HepG2 (cell line): ENCODE results near the gene ZNF615. TPM values are rescaled to one million over a fixed set of nuclear protein-coding genes. Genes with fewer than 3 reads are reported as not detected.
A peak's percentile ranks its signal among the peaks of the same experiment; 100 is the strongest.

Experiments
- CHD2 ChIP-seq: IDR thresholded peaks from 2 replicates; pipeline ENCODE4 v1.6.1; 2011; ENCODE audit warnings: low read depth, low read length, improper control_type of control experiment
- EEA1 ChIP-seq: sonication (generic); formaldehyde crosslinking; IDR thresholded peaks from 2 replicates; pipeline ENCODE4 v1.5.1; 2020; ENCODE audit warnings: mild to moderate bottlenecking, missing genetic modification reagents, borderline replicate concordance
- FOSL2 ChIP-seq: sonication (generic); formaldehyde crosslinking; IDR thresholded peaks from 2 replicates; pipeline ENCODE4 v1.4.0; 2020; ENCODE audit warnings: missing genetic modification reagents
- GATAD2A ChIP-seq: IDR thresholded peaks from 2 replicates; pipeline ENCODE4 v1.6.1; 2016
- MAFG ChIP-seq: sonication (generic); formaldehyde crosslinking; IDR thresholded peaks from 2 replicates; pipeline ENCODE4 v1.5.1; 2020; ENCODE audit warnings: mild to moderate bottlenecking, missing genetic modification reagents
- NFIB ChIP-seq: sonication (generic); formaldehyde crosslinking; IDR thresholded peaks from 2 replicates; pipeline ENCODE4 v1.9.0; 2021; ENCODE audit warnings: missing genetic modification reagents, mild to moderate bottlenecking, borderline replicate concordance
- NKX3-1 ChIP-seq: sonication (generic); formaldehyde crosslinking; IDR thresholded peaks from 2 replicates; pipeline ENCODE4 v1.5.0; 2020; ENCODE audit warnings: missing genetic modification reagents
- PHF5A ChIP-seq: IDR thresholded peaks from one replicate; pipeline ENCODE4 v1.6.1; 2018; ENCODE audit warnings: low read depth, missing genetic modification reagents; ENCODE audit not compliant: unreplicated experiment
- ZC3H4 ChIP-seq: sonication (generic); formaldehyde crosslinking; IDR thresholded peaks from 2 replicates; pipeline ENCODE4 v1.4.0; 2020; ENCODE audit warnings: missing genetic modification reagents, borderline replicate concordance
- ZNF441 ChIP-seq: sonication (generic); formaldehyde crosslinking; IDR thresholded peaks from 2 replicates; pipeline ENCODE4 v1.7.0; 2021; ENCODE audit warnings: missing genetic modification reagents, borderline replicate concordance
- ZNF569 ChIP-seq: sonication (generic); formaldehyde crosslinking; IDR thresholded peaks from 2 replicates; pipeline ENCODE4 v1.5.0; 2020; ENCODE audit warnings: mild to moderate bottlenecking, missing genetic modification reagents, moderate library complexity, borderline replicate concordance
- ZNF589 ChIP-seq: sonication (generic); formaldehyde crosslinking; conservative IDR thresholded peaks from 2 replicates; pipeline ENCODE4 v1.8.0; 2022; ENCODE audit warnings: mild to moderate bottlenecking, moderate library complexity, missing genetic modification reagents
- ZNF619 ChIP-seq: sonication (generic); formaldehyde crosslinking; IDR thresholded peaks from 2 replicates; pipeline ENCODE4 v1.4.0; 2020; ENCODE audit warnings: mild to moderate bottlenecking, missing genetic modification reagents
- ZNF703 ChIP-seq: sonication (generic); formaldehyde crosslinking; IDR thresholded peaks from 2 replicates; pipeline ENCODE4 v1.5.1; 2020; ENCODE audit warnings: missing genetic modification reagents, mild to moderate bottlenecking, moderate library complexity, borderline replicate concordance
- ZNF775 ChIP-seq: sonication (generic); formaldehyde crosslinking; IDR thresholded peaks from 2 replicates; pipeline ENCODE4 v1.4.0; 2020; ENCODE audit warnings: missing genetic modification reagents, mild to moderate bottlenecking, moderate library complexity, borderline replicate concordance
- polyA plus RNA-seq, 8 experiments: library from polyadenylated mRNA; depleted of rRNA in 3 of 8; stranded (reverse) in 7 of 8; unstranded in 1 of 8; fragments of >200 nt; fragmentation: Illumina TruSeq in 4 of 8; extraction: Trizol in 4 of 8; gene quantifications; 2 replicates each; pipeline versions ENCODE4 v1.2.1 to v1.2.3, GENCODE V29; 2011 to 2016; ENCODE audit warnings: low read depth in 4 of 8, missing spikeins in 1 of 8, mixed read lengths in 1 of 8; ENCODE audit not compliant: insufficient read depth in 1 of 8
- total RNA-seq, 5 experiments: library from RNA; depleted of rRNA; stranded (reverse); fragments of >200 nt; fragmentation: Illumina TruSeq; extraction: Trizol; gene quantifications; 2 replicates each; pipeline ENCODE4 v1.2.3, GENCODE V29; 2016; ENCODE audit warnings: low read depth in 1 of 5
- TF ChIP-seq, protein P1 (sequence below): sonication (generic); formaldehyde crosslinking; IDR thresholded peaks from 2 replicates; pipeline ENCODE4 v1.4.0; 2020; ENCODE audit warnings: missing genetic modification reagents, borderline replicate concordance
- TF ChIP-seq, protein P2 (sequence below): sonication (generic); formaldehyde crosslinking; IDR thresholded peaks from 2 replicates; pipeline ENCODE4 v1.8.0; 2022; ENCODE audit warnings: mild to moderate bottlenecking, missing genetic modification reagents, borderline replicate concordance
- TF ChIP-seq, protein P3 (sequence below): sonication (generic); formaldehyde crosslinking; IDR thresholded peaks from 2 replicates; pipeline ENCODE4 v1.5.1; 2020; ENCODE audit warnings: mild to moderate bottlenecking, missing genetic modification reagents, moderate library complexity

The ZNF615 gene
- total and polyA plus RNA-seq, 2 of the 13 experiments (the other 11 are each of a cell fraction or from before 2014, with no cell fraction given): 5.2 to 7.8 TPM

DNA sequence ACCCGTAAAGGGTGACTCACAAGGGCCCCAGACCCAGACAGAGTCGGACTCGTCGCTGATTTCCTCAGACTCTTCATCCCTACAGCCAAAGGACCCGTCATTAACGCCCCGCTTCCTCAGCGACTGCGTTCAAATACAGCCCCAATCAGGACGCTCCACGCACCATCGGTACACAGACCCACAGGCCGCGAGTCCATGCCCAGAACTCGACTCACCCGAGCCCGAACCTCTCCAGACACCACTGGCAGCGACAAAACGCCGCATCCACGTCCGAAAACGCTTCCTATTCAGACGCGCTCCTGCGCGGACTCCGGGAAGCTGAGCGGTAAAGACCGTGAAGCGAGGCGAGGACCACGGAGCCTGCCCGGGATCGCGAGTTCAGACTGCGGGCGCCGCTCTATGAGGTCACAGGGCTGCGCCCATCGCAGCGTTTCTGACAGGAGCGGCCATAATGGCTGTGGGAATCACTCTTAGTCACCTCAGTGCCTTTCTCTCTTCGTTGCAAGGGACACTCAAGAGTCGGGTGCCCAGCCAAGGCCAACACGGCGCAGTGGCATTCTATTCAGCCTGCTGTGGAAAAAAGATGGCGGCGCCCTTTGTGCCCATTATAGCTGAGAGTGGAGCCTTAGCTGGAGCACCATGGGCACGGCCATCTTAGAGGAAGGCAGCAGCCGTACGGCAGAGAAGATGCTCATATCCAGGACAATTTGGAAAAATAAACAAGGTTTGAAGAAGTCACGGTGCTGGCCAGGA is 20.2 kb upstream of the ZNF615 start, which contains the start of gene ZNF614 (continued):
- TF ChIP-seq ZNF589 (no peak; the same call in 1 of the 2 replicates), ZNF441 (CRISPR knock-in tag) (peak; percentile 69), ZNF775 (CRISPR knock-in tag) (no peak), ZNF703 (CRISPR knock-in tag) (no peak), ZNF619 (CRISPR knock-in tag) (no peak), GATAD2A (CRISPR knock-in tag) (peak; percentile 38), ZC3H4 (CRISPR knock-in tag) (0 out of 2 replicates have a peak, but pooled peaks have one; percentile 16), CHD2 (peak; percentile 94), FOSL2 (CRISPR knock-in tag) (peak; percentile 58), NKX3-1 (no peak; the same call in 1 of the 2 replicates), NFIB (CRISPR knock-in tag) (no peak), MAFG (no peak), ZNF569 (CRISPR knock-in tag) (no peak), EEA1 (CRISPR knock-in tag) (no peak), PHF5A (CRISPR knock-in tag) (no peak)
- TF ChIP-seq, protein P1, sequence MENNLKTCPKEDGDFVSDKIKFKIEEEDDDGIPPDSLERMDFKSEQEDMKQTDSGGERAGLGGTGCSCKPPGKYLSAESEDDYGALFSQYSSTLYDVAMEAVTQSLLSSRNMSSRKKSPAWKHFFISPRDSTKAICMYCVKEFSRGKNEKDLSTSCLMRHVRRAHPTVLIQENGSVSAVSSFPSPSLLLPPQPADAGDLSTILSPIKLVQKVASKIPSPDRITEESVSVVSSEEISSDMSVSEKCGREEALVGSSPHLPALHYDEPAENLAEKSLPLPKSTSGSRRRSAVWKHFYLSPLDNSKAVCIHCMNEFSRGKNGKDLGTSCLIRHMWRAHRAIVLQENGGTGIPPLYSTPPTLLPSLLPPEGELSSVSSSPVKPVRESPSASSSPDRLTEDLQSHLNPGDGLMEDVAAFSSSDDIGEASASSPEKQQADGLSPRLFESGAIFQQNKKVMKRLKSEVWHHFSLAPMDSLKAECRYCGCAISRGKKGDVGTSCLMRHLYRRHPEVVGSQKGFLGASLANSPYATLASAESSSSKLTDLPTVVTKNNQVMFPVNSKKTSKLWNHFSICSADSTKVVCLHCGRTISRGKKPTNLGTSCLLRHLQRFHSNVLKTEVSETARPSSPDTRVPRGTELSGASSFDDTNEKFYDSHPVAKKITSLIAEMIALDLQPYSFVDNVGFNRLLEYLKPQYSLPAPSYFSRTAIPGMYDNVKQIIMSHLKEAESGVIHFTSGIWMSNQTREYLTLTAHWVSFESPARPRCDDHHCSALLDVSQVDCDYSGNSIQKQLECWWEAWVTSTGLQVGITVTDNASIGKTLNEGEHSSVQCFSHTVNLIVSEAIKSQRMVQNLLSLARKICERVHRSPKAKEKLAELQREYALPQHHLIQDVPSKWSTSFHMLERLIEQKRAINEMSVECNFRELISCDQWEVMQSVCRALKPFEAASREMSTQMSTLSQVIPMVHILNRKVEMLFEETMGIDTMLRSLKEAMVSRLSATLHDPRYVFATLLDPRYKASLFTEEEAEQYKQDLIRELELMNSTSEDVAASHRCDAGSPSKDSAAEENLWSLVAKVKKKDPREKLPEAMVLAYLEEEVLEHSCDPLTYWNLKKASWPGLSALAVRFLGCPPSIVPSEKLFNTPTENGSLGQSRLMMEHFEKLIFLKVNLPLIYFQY (CRISPR knock-in tag): peak; percentile 45; the same call in 1 of the 2 replicates
- TF ChIP-seq, protein P2, sequence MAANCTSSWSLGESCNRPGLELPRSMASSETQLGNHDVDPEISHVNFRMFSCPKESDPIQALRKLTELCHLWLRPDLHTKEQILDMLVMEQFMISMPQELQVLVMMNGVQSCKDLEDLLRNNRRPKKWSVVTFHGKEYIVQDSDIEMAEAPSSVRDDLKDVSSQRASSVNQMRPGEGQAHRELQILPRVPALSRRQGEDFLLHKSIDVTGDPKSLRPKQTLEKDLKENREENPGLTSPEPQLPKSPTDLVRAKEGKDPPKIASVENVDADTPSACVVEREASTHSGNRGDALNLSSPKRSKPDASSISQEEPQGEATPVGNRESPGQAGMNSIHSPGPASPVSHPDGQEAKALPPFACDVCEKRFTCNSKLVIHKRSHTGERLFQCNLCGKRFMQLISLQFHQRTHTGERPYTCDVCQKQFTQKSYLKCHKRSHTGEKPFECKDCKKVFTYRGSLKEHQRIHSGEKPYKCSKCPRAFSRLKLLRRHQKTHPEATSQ: peak; percentile 90
- TF ChIP-seq, protein P3, sequence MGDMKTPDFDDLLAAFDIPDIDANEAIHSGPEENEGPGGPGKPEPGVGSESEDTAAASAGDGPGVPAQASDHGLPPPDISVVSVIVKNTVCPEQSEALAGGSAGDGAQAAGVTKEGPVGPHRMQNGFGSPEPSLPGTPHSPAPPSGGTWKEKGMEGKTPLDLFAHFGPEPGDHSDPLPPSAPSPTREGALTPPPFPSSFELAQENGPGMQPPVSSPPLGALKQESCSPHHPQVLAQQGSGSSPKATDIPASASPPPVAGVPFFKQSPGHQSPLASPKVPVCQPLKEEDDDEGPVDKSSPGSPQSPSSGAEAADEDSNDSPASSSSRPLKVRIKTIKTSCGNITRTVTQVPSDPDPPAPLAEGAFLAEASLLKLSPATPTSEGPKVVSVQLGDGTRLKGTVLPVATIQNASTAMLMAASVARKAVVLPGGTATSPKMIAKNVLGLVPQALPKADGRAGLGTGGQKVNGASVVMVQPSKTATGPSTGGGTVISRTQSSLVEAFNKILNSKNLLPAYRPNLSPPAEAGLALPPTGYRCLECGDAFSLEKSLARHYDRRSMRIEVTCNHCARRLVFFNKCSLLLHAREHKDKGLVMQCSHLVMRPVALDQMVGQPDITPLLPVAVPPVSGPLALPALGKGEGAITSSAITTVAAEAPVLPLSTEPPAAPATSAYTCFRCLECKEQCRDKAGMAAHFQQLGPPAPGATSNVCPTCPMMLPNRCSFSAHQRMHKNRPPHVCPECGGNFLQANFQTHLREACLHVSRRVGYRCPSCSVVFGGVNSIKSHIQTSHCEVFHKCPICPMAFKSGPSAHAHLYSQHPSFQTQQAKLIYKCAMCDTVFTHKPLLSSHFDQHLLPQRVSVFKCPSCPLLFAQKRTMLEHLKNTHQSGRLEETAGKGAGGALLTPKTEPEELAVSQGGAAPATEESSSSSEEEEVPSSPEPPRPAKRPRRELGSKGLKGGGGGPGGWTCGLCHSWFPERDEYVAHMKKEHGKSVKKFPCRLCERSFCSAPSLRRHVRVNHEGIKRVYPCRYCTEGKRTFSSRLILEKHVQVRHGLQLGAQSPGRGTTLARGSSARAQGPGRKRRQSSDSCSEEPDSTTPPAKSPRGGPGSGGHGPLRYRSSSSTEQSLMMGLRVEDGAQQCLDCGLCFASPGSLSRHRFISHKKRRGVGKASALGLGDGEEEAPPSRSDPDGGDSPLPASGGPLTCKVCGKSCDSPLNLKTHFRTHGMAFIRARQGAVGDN (CRISPR knock-in tag): peak; percentile 94
